Cortex of kidney (tissue), 1 donor: ENCODE results near the gene SCNN1A.

Experiments
- DNase-seq: peaks from one replicate; lab custom pipeline; 2025; lab: John Stamatoyannopoulos, UW

The SCNN1A gene

DNA sequence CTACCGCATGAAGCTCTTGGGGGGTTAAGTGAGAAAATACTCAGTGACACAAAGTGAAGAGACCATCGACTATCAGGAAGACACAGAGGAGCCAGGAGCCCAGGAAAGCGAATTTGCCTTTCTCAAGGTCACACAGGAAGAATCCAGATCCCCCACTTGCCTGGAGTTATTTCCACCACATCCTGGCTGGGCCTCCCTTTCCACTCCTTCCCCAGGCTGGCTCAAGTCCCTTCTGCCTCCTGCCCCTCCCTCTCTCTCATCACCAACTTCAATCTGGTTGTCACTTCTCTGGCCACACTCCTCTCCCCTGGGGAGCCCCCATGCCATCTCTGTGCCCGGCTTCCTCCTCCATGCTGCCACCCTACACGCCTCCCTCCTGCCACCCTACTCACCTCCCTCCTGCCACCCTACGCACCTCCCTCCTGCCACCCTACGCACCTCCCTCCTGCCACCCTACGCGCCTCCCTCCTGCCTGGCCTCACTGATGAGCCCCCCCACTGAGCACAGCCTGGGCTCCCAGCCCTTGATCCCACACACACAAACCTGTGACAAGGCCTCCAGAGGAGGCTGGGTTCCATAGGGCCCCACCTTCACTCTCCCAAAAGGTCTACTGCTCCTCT, 6.3 kb downstream of the SCNN1A start:
- DNase-seq, result no peak

DNA sequence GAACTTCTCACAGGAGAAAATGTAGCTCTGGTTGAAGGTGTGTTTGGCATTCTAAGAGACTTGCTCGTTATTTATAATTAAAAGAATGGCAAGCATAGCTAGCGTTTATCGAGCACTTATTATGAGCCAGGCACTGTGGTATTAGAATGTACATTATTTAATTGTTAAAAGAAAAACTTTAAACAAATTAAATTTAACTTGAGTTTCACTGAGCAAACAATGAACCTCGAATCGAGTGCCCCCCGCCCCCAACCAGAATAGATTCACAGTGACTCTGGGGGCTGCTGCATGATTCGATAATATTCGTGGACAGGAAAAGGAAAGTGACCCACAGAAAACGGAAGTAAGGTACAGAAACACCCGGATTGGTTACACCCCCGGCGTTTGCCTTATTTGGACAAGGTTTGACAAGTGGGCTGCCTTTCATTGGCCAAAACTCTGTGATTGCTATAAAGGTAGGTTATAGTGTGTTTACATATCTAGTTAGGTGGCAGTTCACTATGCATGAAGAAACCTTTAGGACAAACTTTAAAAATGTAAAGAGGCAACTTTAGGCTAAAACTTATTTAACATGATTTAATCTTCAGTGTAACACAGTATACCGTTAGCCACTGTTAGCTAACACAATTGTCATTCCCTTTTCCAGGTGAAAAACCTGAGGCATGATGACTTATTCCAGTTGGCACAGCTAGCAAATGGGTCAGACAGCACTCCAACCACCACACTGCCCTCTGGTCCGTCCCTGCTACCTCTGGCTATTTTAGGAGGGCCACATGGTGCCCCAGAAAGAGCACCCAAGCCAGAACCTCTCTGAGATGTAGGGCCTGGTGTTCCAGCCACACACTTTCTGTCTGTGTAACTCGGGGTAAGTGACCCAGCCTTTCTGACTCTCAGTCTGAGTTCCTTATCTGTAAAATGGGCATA, 7.1 kb downstream of the SCNN1A start:
- no peak for DNase-seq

DNA sequence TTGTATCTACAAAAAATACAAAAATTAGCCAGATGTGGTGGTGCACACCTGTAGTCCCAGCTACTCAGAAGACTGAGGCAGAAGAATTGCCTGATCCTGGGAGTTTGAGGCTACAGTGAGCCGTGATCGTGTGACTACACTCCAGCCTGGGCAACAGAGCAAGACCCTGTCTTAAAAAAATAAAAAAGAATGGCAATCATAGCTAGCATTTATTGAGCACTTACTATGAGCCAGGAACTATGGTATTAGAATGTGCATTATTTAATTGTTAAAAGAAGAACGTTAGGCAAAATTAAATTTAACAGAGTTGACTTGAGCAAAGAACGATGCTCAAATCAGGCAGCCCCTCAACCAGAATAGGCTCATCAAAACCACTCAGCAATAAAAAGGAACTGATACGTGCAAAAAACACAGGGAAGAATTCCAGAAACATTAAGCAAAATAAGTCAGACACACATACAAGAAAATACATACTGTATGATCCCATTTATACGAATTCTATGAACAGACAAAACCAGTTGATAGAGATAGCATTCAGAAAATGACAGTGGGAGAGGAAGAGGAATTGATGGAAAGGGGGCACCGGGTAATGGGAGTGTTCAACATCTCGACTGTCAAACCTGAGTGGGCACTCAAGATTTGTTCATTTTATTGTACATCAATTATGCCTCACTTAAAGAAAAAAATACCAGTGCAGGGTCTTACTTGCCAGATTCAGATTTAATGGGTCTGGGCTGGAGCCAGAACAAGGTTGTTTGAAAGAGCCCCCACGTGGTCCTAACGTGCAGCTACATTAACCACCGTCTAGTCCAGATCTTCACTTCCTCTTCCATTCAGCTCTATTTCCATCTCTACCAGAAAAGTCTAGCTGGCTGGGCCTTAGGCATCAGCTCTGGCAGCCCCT, 8.0 kb downstream of the SCNN1A start:
- DNase-seq, result no peak

DNA sequence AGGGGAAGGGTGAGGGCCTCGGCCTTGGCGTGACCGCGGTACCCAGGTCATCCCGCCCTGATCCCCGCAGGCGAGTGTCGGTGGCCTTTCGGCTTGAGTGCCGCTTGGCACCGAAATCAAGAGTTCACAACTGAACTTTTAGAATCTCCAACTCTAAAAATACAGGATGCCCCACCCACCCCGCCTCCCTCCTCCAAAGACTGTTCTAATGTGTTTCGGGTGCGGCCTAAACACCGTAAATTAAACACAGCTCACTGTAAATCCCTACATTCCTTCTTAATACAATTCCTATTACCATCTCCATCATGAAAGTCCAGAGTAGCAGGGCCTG, 11.4 kb downstream of the SCNN1A start:
- no peak for DNase-seq

GRCh38 chr12:6363330-6364043, 11.9 kb downstream of the SCNN1A start:
- DNase-seq, result no peak

GRCh38 chr12:6363010-6363329, 12.4 kb downstream of the SCNN1A start:
- DNase-seq, result no peak

- DNase-seq, result no peak
These were observed 13.0 kb downstream of the SCNN1A start for GRCh38 chr12:6362403-6362802.

DNA sequence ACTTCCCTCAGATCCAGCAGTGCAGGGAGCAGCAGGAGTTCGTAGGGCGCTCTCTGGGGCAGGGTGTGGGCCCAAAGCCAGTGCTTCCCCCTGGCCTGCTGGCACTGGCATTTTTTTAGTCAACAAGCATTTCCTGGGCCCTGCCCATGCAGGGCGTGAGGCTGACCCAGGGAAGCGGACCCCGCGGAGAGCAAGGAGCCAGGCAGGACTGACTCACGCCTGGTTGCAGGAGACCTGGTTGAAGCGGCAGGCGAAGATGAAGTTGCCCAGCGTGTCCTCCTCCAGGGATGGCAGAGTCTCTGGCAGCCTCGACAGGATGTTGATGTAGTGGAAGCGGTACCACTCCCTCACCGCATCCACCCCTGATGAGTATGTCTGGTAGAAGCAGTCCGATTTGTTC, 13.5 kb downstream of the SCNN1A start:
- no peak for DNase-seq

DNA sequence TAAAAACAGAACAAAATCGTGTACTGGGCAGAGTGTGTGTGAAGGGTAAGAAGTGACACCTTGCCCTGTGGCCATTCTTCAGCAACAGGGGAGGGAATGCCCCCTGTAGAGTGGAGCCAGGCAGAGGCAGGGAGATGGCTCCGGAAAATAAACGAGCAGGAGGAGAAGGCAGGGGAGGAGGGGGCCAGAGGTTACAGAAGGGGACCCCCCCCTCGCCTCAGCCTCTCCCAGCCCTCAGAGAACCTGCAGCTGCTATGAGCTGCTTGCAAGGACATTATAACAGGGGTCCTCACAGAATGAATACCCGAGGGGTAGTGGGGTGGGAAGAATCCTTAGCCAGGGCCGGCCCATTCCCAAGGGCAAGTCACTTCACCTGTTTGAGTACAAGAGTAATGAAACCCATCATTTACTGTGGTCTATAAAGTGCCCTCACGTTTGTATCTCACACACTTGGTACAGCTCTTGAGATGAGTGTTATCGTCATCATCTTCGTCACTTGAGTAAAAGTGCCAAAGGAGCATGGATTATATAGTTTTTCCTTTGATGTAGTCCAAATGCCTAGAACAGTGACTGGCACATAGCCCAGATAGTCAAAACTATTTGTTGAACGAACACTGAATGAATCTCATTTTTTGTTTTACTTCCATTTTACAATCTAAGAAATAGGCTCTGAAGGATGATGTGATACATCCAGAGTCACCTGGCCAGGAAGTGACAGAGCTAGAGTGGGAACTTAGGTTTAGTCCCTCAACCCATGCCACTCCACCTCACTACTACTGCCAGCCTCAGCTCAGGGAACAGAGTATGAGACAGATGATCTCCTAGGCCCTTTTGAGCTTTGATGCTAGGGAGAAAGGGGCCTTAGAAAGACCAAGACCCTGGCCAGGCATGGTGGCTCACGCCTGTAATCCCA, 14.5 kb downstream of the SCNN1A start:
- DNase-seq, result no peak

- DNase-seq, result no peak
These were observed 15.2 kb downstream of the SCNN1A start for GRCh38 chr12:6360080-6360571.

- DNase-seq, result no peak
These were observed 16.5 kb downstream of the SCNN1A start for GRCh38 chr12:6358881-6359280.

GRCh38 chr12:6356374-6356820, 19.0 kb downstream of the SCNN1A start:
- DNase-seq, result no peak

- no peak for DNase-seq
These were observed 19.6 kb downstream of the SCNN1A start for GRCh38 chr12:6355491-6356373.

DNA sequence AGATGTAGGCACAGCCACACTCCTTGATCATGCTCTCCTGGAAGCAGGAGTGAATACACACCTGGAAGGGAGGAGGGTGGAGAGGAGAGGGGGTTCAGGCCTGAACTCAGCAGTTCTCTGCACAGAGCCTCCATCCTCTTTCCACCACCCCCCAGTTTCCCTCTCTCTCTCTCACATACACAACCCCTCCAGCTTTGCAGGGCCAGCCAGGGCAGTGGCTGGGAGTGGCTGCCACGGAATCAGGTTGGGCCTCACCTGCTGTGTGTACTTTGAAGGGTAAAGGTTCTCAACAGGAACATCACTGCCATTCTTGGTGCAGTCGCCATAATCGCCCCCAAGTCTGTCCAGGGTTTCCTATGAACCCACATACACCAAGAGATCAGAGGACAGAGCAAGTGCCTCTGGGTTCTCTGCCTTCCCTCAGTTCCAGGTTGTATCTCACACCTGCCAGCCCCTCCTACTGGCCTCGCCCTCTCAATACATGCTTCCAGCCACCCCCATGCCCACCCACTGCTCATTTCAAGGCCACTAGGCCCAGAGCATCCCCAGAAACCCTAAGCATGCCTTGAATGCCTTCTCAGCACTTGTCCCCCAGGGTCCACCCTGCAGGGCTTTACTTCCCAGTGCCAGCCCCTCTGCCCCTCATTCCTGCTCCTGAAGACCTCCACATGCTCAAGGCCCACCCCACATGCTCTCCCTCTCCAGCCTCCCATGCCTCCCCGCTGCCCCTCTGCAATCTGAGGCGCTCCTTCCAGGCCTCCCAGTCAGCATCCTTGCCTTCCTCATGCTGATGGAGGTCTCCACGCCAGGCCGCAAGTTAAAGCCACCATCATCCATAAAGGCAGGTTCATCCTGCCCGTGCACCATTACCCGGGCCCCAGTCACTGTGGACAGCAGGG, 20.6 kb downstream of the SCNN1A start:
- no peak for DNase-seq

DNA sequence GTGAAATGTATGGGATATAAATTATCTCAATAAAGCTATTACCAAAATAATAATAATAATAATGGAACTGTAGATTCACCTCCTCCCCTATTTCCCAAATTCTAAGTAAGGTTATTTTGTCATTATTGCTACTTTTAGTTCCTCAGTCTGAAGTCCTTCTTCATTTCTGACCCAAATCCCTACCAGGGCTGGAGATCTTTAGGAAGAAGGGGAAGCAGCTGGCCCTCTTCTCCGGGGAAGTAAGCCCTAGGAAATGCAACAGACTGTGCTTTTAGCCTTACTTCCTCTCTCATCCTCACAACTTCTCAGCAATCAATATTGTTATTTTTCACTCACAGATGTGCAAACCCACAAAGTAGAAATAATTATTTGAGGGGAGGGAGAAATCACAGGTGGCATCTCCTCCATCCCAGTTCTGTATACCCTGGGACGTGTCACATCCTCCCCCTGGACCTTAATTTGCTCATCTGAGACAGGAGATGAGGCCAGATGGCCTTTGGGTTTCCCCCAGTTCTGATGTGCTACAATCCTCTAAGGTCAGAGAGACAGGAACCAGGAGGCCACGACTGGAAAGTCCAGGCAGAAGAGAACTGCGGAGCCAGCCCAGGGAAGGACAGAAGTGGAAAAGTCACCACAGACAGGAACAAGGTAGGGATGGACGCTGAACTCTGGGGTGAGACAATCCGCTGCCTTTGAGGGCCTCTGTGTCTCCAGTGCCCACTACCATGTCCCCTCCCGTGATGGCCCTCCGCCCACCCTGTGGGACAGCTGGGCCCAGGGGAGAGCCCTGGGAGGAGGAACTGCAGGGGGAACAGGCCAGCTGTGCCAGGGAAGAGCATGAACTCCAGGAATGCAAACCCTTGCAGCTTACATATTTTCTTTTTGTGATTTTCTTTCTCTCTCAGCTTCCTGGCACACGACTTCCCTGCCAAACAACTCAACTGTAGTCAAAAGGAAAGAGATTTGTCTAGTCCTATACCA, 22.9 kb downstream of the SCNN1A start:
- DNase-seq, result no peak

- no peak for DNase-seq
These were observed 23.7 kb downstream of the SCNN1A start for GRCh38 chr12:6351622-6352021.
